Esophagus muscularis mucosa (tissue), 3 donors: ENCODE results near the gene CEP290.

Experiments used
- CTCF ChIP-seq, 3 experiments: fragments of 200-600 bp in 2 of 3; fragments of 450-650 bp in 1 of 3; sonication (generic) in 2 of 3; IDR thresholded peaks; one replicate each; pipeline ENCODE4 v1.5.1; 2017 to 2019; ENCODE audit warnings: antibody characterized with exemption in 3 of 3, mild to moderate bottlenecking in 2 of 3, moderate library complexity in 1 of 3
- POLR2A ChIP-seq: fragments of 450-650 bp; IDR thresholded peaks from one replicate; pipeline ENCODE4 v1.6.1; 2017; ENCODE audit warnings: antibody characterized with exemption, moderate library complexity, mild to moderate bottlenecking, low read depth
- POLR2AphosphoS5 ChIP-seq, 2 donors: sonication (generic); formaldehyde crosslinking; IDR thresholded peaks; one replicate each; pipeline ENCODE4 v1.6.1; 2017; ENCODE audit warnings: antibody characterized with exemption in 2 of 2

- TF ChIP-seq POLR2AphosphoS5 (IDR thresholded peaks at IDR 0.05) (no peak), CTCF (IDR thresholded peaks at IDR 0.05) (no peak), POLR2A (no peak)
Measured at GRCh38 chr12:88108021-88108420, 33.9 kb downstream of the CEP290 start.
